Dermis blood vessel endothelial cell (primary cell): ENCODE results near the gene ADGRF4. TPM values are rescaled to one million over a fixed set of nuclear protein-coding genes. Genes with fewer than 3 reads are reported as not detected.
"Not testable (repeated sequence)": the region's sequence is repeated elsewhere in the genome, so short reads cannot be mapped to it uniquely, and the experiment has no call there.

Experiments
- DNase-seq: peaks from one replicate; pipeline ENCODE4 v3.0.0; 2010
- total RNA-seq: library from RNA; depleted of rRNA; stranded (reverse); fragments of >200 nt; gene quantifications from 2 replicates; pipeline ENCODE4 v1.2.3, GENCODE V29; 2014

Gene ADGRF4
- total RNA-seq, 1 donor from 2014 or later = under 0.01 TPM

GRCh38 chr6:47736083-47736700 is 37.8 kb downstream of the ADGRF4 start:
- no peak for DNase-seq

GRCh38 chr6:47737406-47737805 is 39.0 kb downstream of the ADGRF4 start:
- DNase-seq = no peak

DNA sequence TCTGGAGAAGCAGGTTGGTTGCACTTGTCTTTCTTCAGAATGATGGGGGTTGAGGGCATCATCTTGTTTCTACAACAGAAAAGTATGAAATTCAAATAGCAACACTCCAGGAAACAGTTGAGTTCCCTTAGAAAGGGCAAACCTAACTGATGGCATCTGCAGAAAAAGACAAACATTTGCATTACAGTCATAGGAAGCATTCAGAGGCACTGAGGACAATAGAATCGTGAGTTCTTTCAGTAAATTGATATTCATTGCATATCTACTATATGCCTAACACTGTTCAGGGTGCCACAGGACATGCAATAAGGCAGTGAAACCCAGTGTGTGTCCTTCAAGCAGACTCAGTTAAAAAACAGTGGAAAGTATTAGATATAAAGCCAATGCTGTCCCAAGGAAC is 42.3 kb downstream of the ADGRF4 start:
- no peak for DNase-seq

DNA sequence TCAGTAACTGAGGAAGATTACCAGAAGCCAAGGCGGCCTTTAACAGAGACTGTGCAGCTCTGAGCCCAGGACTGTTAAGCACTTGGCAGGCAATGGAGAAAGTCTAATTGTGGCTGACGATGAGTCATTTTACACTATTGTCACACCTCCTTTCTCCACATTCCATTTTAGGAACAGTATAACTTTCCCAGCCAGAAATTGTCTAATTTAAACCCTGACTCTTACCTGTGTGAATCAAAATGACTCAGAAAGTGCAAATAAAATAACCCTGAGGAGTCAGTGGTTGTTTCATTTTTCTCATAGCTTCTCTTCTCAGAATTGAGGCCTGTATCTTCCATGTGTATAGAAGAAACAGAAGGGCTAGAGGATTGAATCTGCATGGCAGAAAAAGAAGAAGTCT is 43.4 kb downstream of the ADGRF4 start:
- DNase-seq = peak; percentile 16

DNA sequence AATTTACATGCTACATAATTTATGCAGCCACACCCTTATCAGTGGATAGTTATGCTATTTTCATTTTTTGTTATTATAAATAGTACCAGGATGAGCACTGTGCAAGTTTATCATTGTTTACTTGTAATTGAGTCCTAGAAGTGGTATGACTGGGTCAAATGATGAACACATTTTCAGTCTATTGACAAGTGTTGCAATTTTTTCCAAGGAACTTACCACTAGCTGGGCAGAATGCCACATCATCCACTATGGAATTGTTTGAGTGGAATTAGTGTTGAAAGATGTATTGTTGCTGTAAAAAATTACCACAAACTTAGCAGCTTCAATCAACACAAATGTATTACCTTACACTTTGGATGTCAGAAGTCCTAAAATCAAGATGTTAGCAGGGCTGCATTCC is 45.4 kb downstream of the ADGRF4 start:
- DNase-seq = no peak

DNA sequence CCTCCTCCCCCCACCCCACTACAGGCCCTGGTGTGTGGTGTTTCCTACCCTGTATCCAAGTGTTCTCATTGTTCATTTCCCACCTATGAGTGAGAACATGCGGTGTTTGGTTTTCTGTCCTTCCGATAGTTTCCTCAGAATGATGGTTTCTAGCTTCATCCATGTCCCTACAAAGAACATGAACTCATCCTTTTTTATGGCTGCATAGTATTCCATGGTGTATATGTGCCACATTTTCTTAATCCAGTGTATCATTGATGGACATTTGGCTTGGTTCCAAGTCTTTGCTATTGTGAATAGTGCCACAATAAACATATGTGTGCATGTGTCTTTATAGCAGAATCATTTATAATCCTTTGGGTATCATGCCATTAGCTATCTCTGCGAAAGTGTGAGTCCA is 46.9 kb downstream of the ADGRF4 start:
- DNase-seq = not testable (repeated sequence)

- no peak for DNase-seq
Measured at GRCh38 chr6:47749757-47750156, 51.4 kb downstream of the ADGRF4 start.

GRCh38 chr6:47752801-47753200 is 54.4 kb downstream of the ADGRF4 start:
- no peak for DNase-seq

GRCh38 chr6:47759364-47759763 is 61.0 kb downstream of the ADGRF4 start:
- DNase-seq = no peak

GRCh38 chr6:47762502-47762901 is 64.1 kb downstream of the ADGRF4 start:
- DNase-seq = no peak

DNA sequence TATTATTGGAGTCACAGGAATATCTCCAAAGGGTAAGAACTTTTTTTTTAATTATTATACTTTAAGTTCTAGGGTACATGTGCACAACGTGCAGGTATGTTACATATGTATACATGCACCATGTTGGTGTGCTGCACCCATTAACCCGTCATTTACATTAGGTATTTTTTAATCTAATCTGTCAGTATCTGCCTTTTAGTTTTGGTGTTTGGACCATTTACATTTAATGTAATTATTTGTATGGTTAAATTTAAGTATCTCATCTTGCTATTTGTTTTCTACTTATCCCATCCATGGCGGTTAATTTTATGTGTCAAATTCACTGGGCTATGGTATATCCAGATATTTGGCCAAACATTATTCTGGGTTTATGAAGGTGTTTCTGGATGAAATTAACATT is 68.1 kb downstream of the ADGRF4 start:
- no peak for DNase-seq

GRCh38 chr6:47767102-47767501 is 68.7 kb downstream of the ADGRF4 start:
- DNase-seq = no peak

DNA sequence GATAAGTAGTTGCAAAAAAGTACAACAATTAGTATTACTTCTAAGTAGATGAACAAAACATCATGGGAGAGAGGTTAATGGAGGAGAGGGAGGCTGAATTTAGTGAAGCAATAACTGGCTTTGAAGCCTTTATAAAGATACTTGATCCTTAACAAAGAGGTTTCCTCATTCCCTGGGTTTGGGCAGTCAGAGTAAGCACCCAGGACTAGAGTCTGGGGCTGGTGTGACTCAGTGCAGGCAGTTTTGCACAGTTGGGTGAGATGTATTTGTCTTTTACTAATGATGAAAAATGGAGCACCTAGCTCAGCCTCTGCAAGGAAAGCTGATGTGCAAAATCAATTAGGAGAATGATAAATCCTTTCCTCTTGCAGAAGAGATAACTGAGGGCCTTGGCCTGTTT is 71.6 kb downstream of the ADGRF4 start:
- no peak for DNase-seq

Other genes with a start within 250 kb of the ADGRF4 start
- gene CD2AP, start 220.8 kb upstream of the ADGRF4 start, total RNA-seq = 42.0 and 43.7 TPM in 2 replicates
- gene OPN5, start 83.5 kb downstream of the ADGRF4 start, total RNA-seq = not detected in 2 replicates